ENCODE results near the gene ZNF184. TPM values are rescaled to one million over a fixed set of nuclear protein-coding genes. Genes with fewer than 3 reads are reported as not detected.

Gene ZNF184
- total and polyA plus RNA-seq, 2 donors (not counting 1 experiment from before 2014, with no cell fraction given): 5.2 to 9.4 TPM

GRCh38 chr6:27439371-27439770 is 33.5 kb downstream of the ZNF184 start:
- H3K79me2 ChIP-seq (ENCODE audit: control insufficient read depth, insufficient read depth, low read length): no peaks in the 10 kb centered on the region
- H3K4me3 ChIP-seq (replicated peaks in 1 of 4; ENCODE audit: control extremely low read depth in 1 of 4, insufficient read depth in 1 of 4, low read depth in 3 of 4, low read length in 4 of 4): no peak overlapping the region
- no peaks in the 10 kb centered on the region for H3K4me1 ChIP-seq (ENCODE audit: control insufficient read depth, extremely low read depth, insufficient read depth, low read length)
- no peaks in the 10 kb centered on the region for H3K9me3 ChIP-seq (ENCODE audit: control insufficient read depth, insufficient read depth, low read depth, low read length)
- H3K4me2 ChIP-seq (ENCODE audit: extremely low read depth, insufficient read depth, low read length): no peak overlapping the region
- DNase-seq (ENCODE audit: low read depth in 2 of 2): no peak
- H3K27ac ChIP-seq (ENCODE audit: insufficient read depth, low read length): no peak overlapping the region
- H2AFZ ChIP-seq (ENCODE audit: low read length): no peak overlapping the region
- H3K9ac ChIP-seq (ENCODE audit: insufficient read depth, low read length): no peak overlapping the region
- H4K20me1 ChIP-seq (ENCODE audit: control insufficient read depth, extremely low read depth, insufficient read depth, low read length): no peaks in the 10 kb centered on the region
- TF ChIP-seq EZH2 (IDR thresholded peaks at IDR 0.05; ENCODE audit: low read length, missing control alignments) (no peak), CTCF (conservative IDR thresholded peaks at IDR 0.05 in 1 of 2, IDR thresholded peaks at IDR 0.05 in 1 of 2; ENCODE audit: low read depth in 1 of 2, low read length in 2 of 2) (no peak)
- no peaks in the 10 kb centered on the region for H3K27me3 ChIP-seq (ENCODE audit: control insufficient read depth, insufficient read depth, low read length)
- H3K36me3 ChIP-seq (ENCODE audit: control insufficient read depth, insufficient read depth, low read length): no peaks in the 10 kb centered on the region

GRCh38 chr6:27433714-27434113 is 39.2 kb downstream of the ZNF184 start:
- Histone ChIP-seq H3K9ac (ENCODE audit: insufficient read depth, low read length) (no peak overlapping the region), H2AFZ (ENCODE audit: low read length) (no peak overlapping the region), H3K27ac (ENCODE audit: insufficient read depth, low read length) (no peak overlapping the region), H4K20me1 (ENCODE audit: control insufficient read depth, extremely low read depth, insufficient read depth, low read length) (no peaks in the 10 kb centered on the region), H3K36me3 (ENCODE audit: control insufficient read depth, insufficient read depth, low read length) (no peaks in the 10 kb centered on the region), H3K4me1 (ENCODE audit: control insufficient read depth, extremely low read depth, insufficient read depth, low read length) (no peaks in the 10 kb centered on the region), H3K4me2 (ENCODE audit: extremely low read depth, insufficient read depth, low read length) (no peak overlapping the region), H3K27me3 (ENCODE audit: control insufficient read depth, insufficient read depth, low read length) (no peaks in the 10 kb centered on the region), H3K4me3 (replicated peaks in 1 of 4; ENCODE audit: control extremely low read depth in 1 of 4, insufficient read depth in 1 of 4, low read depth in 3 of 4, low read length in 4 of 4) (no peak overlapping the region), H3K79me2 (ENCODE audit: control insufficient read depth, insufficient read depth, low read length) (no peaks in the 10 kb centered on the region), H3K9me3 (ENCODE audit: control insufficient read depth, insufficient read depth, low read depth, low read length) (no peaks in the 10 kb centered on the region)
- DNase-seq (ENCODE audit: low read depth in 2 of 2): no peak
- TF ChIP-seq EZH2 (IDR thresholded peaks at IDR 0.05; ENCODE audit: low read length, missing control alignments) (no peak), CTCF (conservative IDR thresholded peaks at IDR 0.05 in 1 of 2, IDR thresholded peaks at IDR 0.05 in 1 of 2; ENCODE audit: low read depth in 1 of 2, low read length in 2 of 2) (no peak)

GRCh38 chr6:27428966-27429365 is 43.9 kb downstream of the ZNF184 start:
- H3K27me3 ChIP-seq (ENCODE audit: control insufficient read depth, insufficient read depth, low read length): no peaks in the 10 kb centered on the region
- no peaks in the 10 kb centered on the region for H4K20me1 ChIP-seq (ENCODE audit: control insufficient read depth, extremely low read depth, insufficient read depth, low read length)
- no peaks in the 10 kb centered on the region for H3K36me3 ChIP-seq (ENCODE audit: control insufficient read depth, insufficient read depth, low read length)
- H3K79me2 ChIP-seq (ENCODE audit: control insufficient read depth, insufficient read depth, low read length): no peaks in the 10 kb centered on the region
- H3K9me3 ChIP-seq (ENCODE audit: control insufficient read depth, insufficient read depth, low read depth, low read length): no peaks in the 10 kb centered on the region
- no peaks in the 10 kb centered on the region for H3K4me1 ChIP-seq (ENCODE audit: control insufficient read depth, extremely low read depth, insufficient read depth, low read length)
- H3K4me3 ChIP-seq (replicated peaks in 1 of 4; ENCODE audit: control extremely low read depth in 1 of 4, insufficient read depth in 1 of 4, low read depth in 3 of 4, low read length in 4 of 4): no peak overlapping the region
- no peak overlapping the region for H2AFZ ChIP-seq (ENCODE audit: low read length)
- no peak overlapping the region for H3K9ac ChIP-seq (ENCODE audit: insufficient read depth, low read length)
- H3K27ac ChIP-seq (ENCODE audit: insufficient read depth, low read length): no peak overlapping the region
- no peak for TF ChIP-seq CTCF (conservative IDR thresholded peaks at IDR 0.05 in 1 of 2, IDR thresholded peaks at IDR 0.05 in 1 of 2; ENCODE audit: low read depth in 1 of 2, low read length in 2 of 2)
- no peak for TF ChIP-seq EZH2 (IDR thresholded peaks at IDR 0.05; ENCODE audit: low read length, missing control alignments)
- no peak overlapping the region for H3K4me2 ChIP-seq (ENCODE audit: extremely low read depth, insufficient read depth, low read length)
- DNase-seq (ENCODE audit: low read depth in 2 of 2): no peak
